Mesenchymal stem cell (in vitro differentiated cells and primary cell): ENCODE results near the gene PIK3R5.
A peak's percentile ranks its signal among the peaks of the same experiment; 100 is the strongest.

Source experiments
- DNase-seq: peaks from one replicate; pipeline ENCODE4 v3.0.0-alpha.2; 2013
- H2AFZ ChIP-seq: one replicate; pipeline ENCODE4 v1.6.1; 2013; ENCODE audit warnings: low read depth, mild to moderate bottlenecking, control low read depth, inconsistent platforms, low read length, moderate library complexity
- H2AK5ac ChIP-seq: 2 replicates; pipeline ENCODE4 v1.6.1; 2013; ENCODE audit warnings: low read length, moderate library complexity, mild to moderate bottlenecking, inconsistent platforms; ENCODE audit not compliant: severe bottlenecking
- H2BK120ac ChIP-seq: one replicate; pipeline ENCODE4 v1.6.1; 2013; ENCODE audit warnings: low read depth, mild to moderate bottlenecking, inconsistent platforms, low read length, moderate library complexity
- H2BK12ac ChIP-seq, 2 experiments: one replicate each; pipeline ENCODE4 v1.6.1; 2013; ENCODE audit warnings: inconsistent platforms in 2 of 2, low read length in 2 of 2, mild to moderate bottlenecking in 2 of 2, moderate library complexity in 2 of 2, control low read depth in 1 of 2
- H2BK15ac ChIP-seq: one replicate; pipeline ENCODE4 v1.6.1; 2013; ENCODE audit warnings: mild to moderate bottlenecking, low read depth, inconsistent platforms; ENCODE audit not compliant: poor library complexity, severe bottlenecking
- H2BK5ac ChIP-seq: 2 replicates; pipeline ENCODE4 v1.6.1; 2013; ENCODE audit warnings: low read depth, mild to moderate bottlenecking, low read length, control low read depth, inconsistent platforms; ENCODE audit not compliant: poor library complexity, severe bottlenecking
- H3K14ac ChIP-seq, 2 experiments: one replicate each; pipeline ENCODE4 v1.6.1; 2013; ENCODE audit warnings: inconsistent platforms in 2 of 2, low read length in 2 of 2, control low read depth in 1 of 2, mild to moderate bottlenecking in 1 of 2, moderate library complexity in 1 of 2
- H3K18ac ChIP-seq, 2 experiments: one replicate each; pipeline ENCODE4 v1.6.1; 2013; ENCODE audit warnings: inconsistent platforms in 2 of 2, low read length in 2 of 2, control low read depth in 1 of 2, low read depth in 1 of 2, mild to moderate bottlenecking in 1 of 2
- H3K23ac ChIP-seq, 2 experiments: one replicate each; pipeline ENCODE4 v1.6.1; 2013; ENCODE audit warnings: inconsistent platforms in 2 of 2, low read length in 2 of 2, mild to moderate bottlenecking in 2 of 2, moderate library complexity in 2 of 2, control low read depth in 1 of 2
- H3K27ac ChIP-seq: 2 replicates; pipeline ENCODE4 v1.5.1; 2013; ENCODE audit warnings: mild to moderate bottlenecking, moderate library complexity, low read length, control low read depth, inconsistent platforms; ENCODE audit not compliant: poor library complexity, severe bottlenecking
- H3K27me3 ChIP-seq, 2 experiments: 2 replicates each; pipeline versions ENCODE4 v1.6.1 to v1.7.0; 2013; ENCODE audit warnings: low read length in 2 of 2, mild to moderate bottlenecking in 2 of 2, moderate library complexity in 2 of 2, control low read depth in 1 of 2, inconsistent platforms in 1 of 2; ENCODE audit not compliant: control insufficient read depth in 1 of 2, insufficient read depth in 1 of 2
- H3K36me3 ChIP-seq, 2 experiments: 2 replicates each; pipeline versions ENCODE4 v1.6.1 to v1.7.0; 2013; ENCODE audit warnings: low read length in 2 of 2, control low read depth in 1 of 2, inconsistent platforms in 1 of 2, low read depth in 1 of 2, mild to moderate bottlenecking in 1 of 2; ENCODE audit not compliant: insufficient read depth in 2 of 2, control insufficient read depth in 1 of 2
- H3K4ac ChIP-seq, 2 experiments: one replicate each; pipeline ENCODE4 v1.6.1; 2013; ENCODE audit warnings: inconsistent platforms in 2 of 2, low read length in 2 of 2, mild to moderate bottlenecking in 2 of 2, moderate library complexity in 2 of 2, control low read depth in 1 of 2, low read depth in 1 of 2
- H3K4me1 ChIP-seq: 2 replicates; pipeline ENCODE4 v1.6.1; 2013; ENCODE audit warnings: low read depth, low read length, control low read depth; ENCODE audit not compliant: control insufficient read depth, insufficient read depth
- H3K4me2 ChIP-seq: 2 replicates; pipeline ENCODE4 v1.6.1; 2013; ENCODE audit warnings: low read length, mild to moderate bottlenecking, inconsistent platforms; ENCODE audit not compliant: poor library complexity, severe bottlenecking
- H3K4me3 ChIP-seq, 2 experiments: 2 replicates each; pipeline versions ENCODE4 v1.5.1 to v1.7.0; 2013; ENCODE audit warnings: low read length in 2 of 2, mild to moderate bottlenecking in 2 of 2, control low read depth in 1 of 2, low read depth in 1 of 2; ENCODE audit not compliant: insufficient read depth in 1 of 2
- H3K79me1 ChIP-seq: replicated peaks from 2 replicates; pipeline ENCODE4 v1.6.1; 2013; ENCODE audit warnings: mild to moderate bottlenecking, control low read depth, low read length, inconsistent platforms; ENCODE audit not compliant: poor library complexity, severe bottlenecking
- H3K9ac ChIP-seq: 2 replicates; pipeline ENCODE4 v1.7.0; 2013; ENCODE audit warnings: mild to moderate bottlenecking, low read length, moderate library complexity
- H3K9me3 ChIP-seq: 2 replicates; pipeline ENCODE4 v1.7.0; 2013; ENCODE audit warnings: mild to moderate bottlenecking, low read length; ENCODE audit not compliant: control insufficient read depth
- H4K8ac ChIP-seq: one replicate; pipeline ENCODE4 v1.6.1; 2013; ENCODE audit warnings: inconsistent platforms, mild to moderate bottlenecking, low read length, moderate library complexity
- H4K91ac ChIP-seq: one replicate; pipeline ENCODE4 v1.6.1; 2013; ENCODE audit warnings: mild to moderate bottlenecking, low read length, inconsistent platforms
- WGBS: methylation state at CpG from one replicate; pipeline ENCODE4 v1.1.7; 2013; ENCODE audit warnings: mixed read lengths; 5-methylcytosine and 5-hydroxymethylcytosine counted together

Gene PIK3R5

GRCh38 chr17:9004132-9004960 is 38.8 kb upstream of the PIK3R5 start:
- no peak for DNase-seq
- Histone ChIP-seq H2BK5ac (no peak overlapping the region), H3K9me3 (no peaks in the 10 kb centered on the region), H2BK120ac (no peak overlapping the region), H2BK15ac (no peak overlapping the region), H2AFZ (no peak overlapping the region), H3K4ac (no peak overlapping the region), H3K18ac (no peak overlapping the region), H3K4me1 (peaks cover 23% of the 10 kb centered on the region), H3K4me3 (no peak overlapping the region), H3K36me3 (no peaks in the 10 kb centered on the region), H2AK5ac (no peak overlapping the region), H3K79me1 (no peaks in the 10 kb centered on the region), H3K9ac (no peak overlapping the region), H3K23ac (no peak overlapping the region), H3K27ac (no peak overlapping the region), H2BK12ac (no peak overlapping the region), H3K14ac (no peak overlapping the region), H3K27me3 (peaks cover 68% of the 10 kb centered on the region in 2 experiments), H4K91ac (no peak overlapping the region), H3K4me2 (peak overlapping the region; percentile 91), H4K8ac (no peak overlapping the region)
- WGBS, result 8% methylated on average over 58 of the region's 58 CpGs

- Histone ChIP-seq H3K23ac (no peak overlapping the region), H3K79me1 (no peaks in the 10 kb centered on the region), H3K9ac (no peak overlapping the region), H4K91ac (no peak overlapping the region), H3K27ac (no peak overlapping the region), H2BK5ac (no peak overlapping the region), H3K36me3 (no peaks in the 10 kb centered on the region), H4K8ac (no peak overlapping the region), H3K4me2 (peak overlapping the region; percentile 91), H3K27me3 (peaks cover 60 to 61% of the 10 kb centered on the region in 2 experiments), H3K9me3 (no peaks in the 10 kb centered on the region), H3K4ac (no peak overlapping the region), H2BK120ac (no peak overlapping the region), H3K4me1 (peaks cover 21% of the 10 kb centered on the region), H2AFZ (no peak overlapping the region), H3K18ac (no peak overlapping the region), H2BK15ac (no peak overlapping the region), H2AK5ac (no peak overlapping the region), H2BK12ac (no peak overlapping the region), H3K14ac (no peak overlapping the region), H3K4me3 (peak overlapping the region in 1 of 2 experiments; percentile 50)
- WGBS, result 1% methylated on average over 65 of the region's 90 CpGs
- no peak for DNase-seq
Measured at GRCh38 chr17:9003355-9004131, 38.0 kb upstream of the PIK3R5 start.

- no peak overlapping the region for H2BK12ac ChIP-seq
- H2BK120ac ChIP-seq, result no peak overlapping the region
- no peak overlapping the region for H2BK5ac ChIP-seq
- H3K27ac ChIP-seq, result no peak overlapping the region
- WGBS, result 3% methylated on average over 52 of the region's 69 CpGs
- no peak overlapping the region for H3K18ac ChIP-seq
- no peak overlapping the region for H3K9ac ChIP-seq
- peak overlapping the region in 1 of 2 experiments; percentile 50 for H3K4me3 ChIP-seq
- no peak overlapping the region for H3K23ac ChIP-seq
- H3K27me3 ChIP-seq, result peaks cover 57 to 59% of the 10 kb centered on the region in 2 experiments
- peak overlapping the region; percentile 91 for H3K4me2 ChIP-seq
- H4K8ac ChIP-seq, result no peak overlapping the region
- H3K4me1 ChIP-seq, result peaks cover 21% of the 10 kb centered on the region
- H3K14ac ChIP-seq, result no peak overlapping the region
- H3K79me1 ChIP-seq, result no peaks in the 10 kb centered on the region
- no peak overlapping the region for H2BK15ac ChIP-seq
- H2AK5ac ChIP-seq, result no peak overlapping the region
- no peak overlapping the region for H4K91ac ChIP-seq
- no peak for DNase-seq
- no peaks in the 10 kb centered on the region for H3K9me3 ChIP-seq
- H2AFZ ChIP-seq, result no peak overlapping the region
- no peaks in the 10 kb centered on the region for H3K36me3 ChIP-seq
- H3K4ac ChIP-seq, result no peak overlapping the region
Measured at GRCh38 chr17:9002606-9003354, 37.3 kb upstream of the PIK3R5 start.

GRCh38 chr17:9002227-9002605 is 36.7 kb upstream of the PIK3R5 start:
- H3K27ac ChIP-seq, result no peak overlapping the region
- H3K4me3 ChIP-seq, result no peak overlapping the region
- no peak overlapping the region for H2BK12ac ChIP-seq
- H3K9ac ChIP-seq, result no peak overlapping the region
- no peaks in the 10 kb centered on the region for H3K9me3 ChIP-seq
- no peaks in the 10 kb centered on the region for H3K79me1 ChIP-seq
- no peak overlapping the region for H3K23ac ChIP-seq
- H2AFZ ChIP-seq, result no peak overlapping the region
- no peak overlapping the region for H3K18ac ChIP-seq
- no peaks in the 10 kb centered on the region for H3K36me3 ChIP-seq
- H3K4me1 ChIP-seq, result peaks cover 21% of the 10 kb centered on the region
- H2BK5ac ChIP-seq, result no peak overlapping the region
- H3K4me2 ChIP-seq, result peak overlapping the region; percentile 91
- no peak overlapping the region for H2AK5ac ChIP-seq
- no peak overlapping the region for H3K4ac ChIP-seq
- H4K91ac ChIP-seq, result no peak overlapping the region
- DNase-seq, result no peak
- H2BK120ac ChIP-seq, result no peak overlapping the region
- H2BK15ac ChIP-seq, result no peak overlapping the region
- no peak overlapping the region for H4K8ac ChIP-seq
- H3K27me3 ChIP-seq, result peaks cover 53 to 54% of the 10 kb centered on the region in 2 experiments
- no peak overlapping the region for H3K14ac ChIP-seq
- 6% methylated on average over 12 of the region's 15 CpGs for WGBS
